Testis (tissue), 2 donors: ENCODE data around the gene IRS1.
"Not testable (repeated sequence)": the region's sequence is repeated elsewhere in the genome, so short reads cannot be mapped to it uniquely, and the experiment has no call there.

ENCODE experiments used
- POLR2A ChIP-seq: fragments of 450-650 bp; IDR thresholded peaks from one replicate; pipeline ENCODE4 v1.6.1; 2017; ENCODE audit warnings: antibody characterized with exemption, mild to moderate bottlenecking, moderate library complexity
- TF ChIP-seq, protein P1 (sequence below), 3 experiments: fragments of 450-650 bp in 2 of 3; fragments of 200-600 bp in 1 of 3; sonication (generic) in 1 of 3; IDR thresholded peaks; one replicate each; pipeline ENCODE4 v1.5.1; 2016 to 2019; ENCODE audit warnings: antibody characterized with exemption in 3 of 3, mild to moderate bottlenecking in 2 of 3, moderate library complexity in 1 of 3

DNA sequence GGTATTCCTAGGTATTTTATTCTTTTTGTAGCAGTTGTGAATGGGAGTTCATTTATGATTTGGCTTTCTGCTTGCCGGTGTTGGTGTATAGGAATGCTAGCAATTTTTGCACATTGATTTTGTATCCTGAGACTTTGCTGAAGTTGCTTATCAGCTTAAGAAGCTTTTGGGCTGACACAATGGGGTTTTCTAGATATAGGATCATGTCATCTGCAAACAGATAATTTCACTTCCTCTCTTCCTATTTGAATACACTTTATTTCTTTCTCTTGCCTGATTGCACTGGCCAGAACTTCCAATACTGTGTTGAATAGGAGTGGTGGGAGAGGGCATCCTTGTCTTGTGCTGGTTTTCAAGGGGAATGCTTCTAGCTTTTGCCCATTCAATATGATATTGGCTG, 43.4 kb upstream of the IRS1 start:
- TF ChIP-seq, protein P1, sequence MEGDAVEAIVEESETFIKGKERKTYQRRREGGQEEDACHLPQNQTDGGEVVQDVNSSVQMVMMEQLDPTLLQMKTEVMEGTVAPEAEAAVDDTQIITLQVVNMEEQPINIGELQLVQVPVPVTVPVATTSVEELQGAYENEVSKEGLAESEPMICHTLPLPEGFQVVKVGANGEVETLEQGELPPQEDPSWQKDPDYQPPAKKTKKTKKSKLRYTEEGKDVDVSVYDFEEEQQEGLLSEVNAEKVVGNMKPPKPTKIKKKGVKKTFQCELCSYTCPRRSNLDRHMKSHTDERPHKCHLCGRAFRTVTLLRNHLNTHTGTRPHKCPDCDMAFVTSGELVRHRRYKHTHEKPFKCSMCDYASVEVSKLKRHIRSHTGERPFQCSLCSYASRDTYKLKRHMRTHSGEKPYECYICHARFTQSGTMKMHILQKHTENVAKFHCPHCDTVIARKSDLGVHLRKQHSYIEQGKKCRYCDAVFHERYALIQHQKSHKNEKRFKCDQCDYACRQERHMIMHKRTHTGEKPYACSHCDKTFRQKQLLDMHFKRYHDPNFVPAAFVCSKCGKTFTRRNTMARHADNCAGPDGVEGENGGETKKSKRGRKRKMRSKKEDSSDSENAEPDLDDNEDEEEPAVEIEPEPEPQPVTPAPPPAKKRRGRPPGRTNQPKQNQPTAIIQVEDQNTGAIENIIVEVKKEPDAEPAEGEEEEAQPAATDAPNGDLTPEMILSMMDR (IDR thresholded peaks at IDR 0.05), result not testable (repeated sequence)
- not testable (repeated sequence) for TF ChIP-seq POLR2A
